ENCODE results near the gene OR1I1. TPM values are rescaled to one million over a fixed set of nuclear protein-coding genes. Genes with fewer than 3 reads are reported as not detected.

Gene OR1I1
- total RNA-seq, 1 experiment from 2014 or later, result not detected

- Histone ChIP-seq H3K27me3 (ENCODE audit: control insufficient read depth, insufficient read depth, low read length) (no peaks in the 10 kb centered on the region), H3K36me3 (replicated peaks; ENCODE audit: control insufficient read depth, insufficient read depth, low read length) (peaks cover 39% of the 10 kb centered on the region), H3K4me3 (ENCODE audit: insufficient read depth, low read depth, low read length) (no peak overlapping the region)
- DNase-seq, result no peak
These were observed 36.2 kb downstream of the OR1I1 start for GRCh38 chr19:15118248-15118647.

- DNase-seq, result peak; percentile 28
- Histone ChIP-seq H3K27me3 (ENCODE audit: control insufficient read depth, insufficient read depth, low read length) (no peaks in the 10 kb centered on the region), H3K4me3 (ENCODE audit: insufficient read depth, low read depth, low read length) (no peak overlapping the region), H3K36me3 (replicated peaks; ENCODE audit: control insufficient read depth, insufficient read depth, low read length) (peaks cover 39% of the 10 kb centered on the region)
These were observed 36.9 kb downstream of the OR1I1 start for GRCh38 chr19:15118789-15119494.

DNA sequence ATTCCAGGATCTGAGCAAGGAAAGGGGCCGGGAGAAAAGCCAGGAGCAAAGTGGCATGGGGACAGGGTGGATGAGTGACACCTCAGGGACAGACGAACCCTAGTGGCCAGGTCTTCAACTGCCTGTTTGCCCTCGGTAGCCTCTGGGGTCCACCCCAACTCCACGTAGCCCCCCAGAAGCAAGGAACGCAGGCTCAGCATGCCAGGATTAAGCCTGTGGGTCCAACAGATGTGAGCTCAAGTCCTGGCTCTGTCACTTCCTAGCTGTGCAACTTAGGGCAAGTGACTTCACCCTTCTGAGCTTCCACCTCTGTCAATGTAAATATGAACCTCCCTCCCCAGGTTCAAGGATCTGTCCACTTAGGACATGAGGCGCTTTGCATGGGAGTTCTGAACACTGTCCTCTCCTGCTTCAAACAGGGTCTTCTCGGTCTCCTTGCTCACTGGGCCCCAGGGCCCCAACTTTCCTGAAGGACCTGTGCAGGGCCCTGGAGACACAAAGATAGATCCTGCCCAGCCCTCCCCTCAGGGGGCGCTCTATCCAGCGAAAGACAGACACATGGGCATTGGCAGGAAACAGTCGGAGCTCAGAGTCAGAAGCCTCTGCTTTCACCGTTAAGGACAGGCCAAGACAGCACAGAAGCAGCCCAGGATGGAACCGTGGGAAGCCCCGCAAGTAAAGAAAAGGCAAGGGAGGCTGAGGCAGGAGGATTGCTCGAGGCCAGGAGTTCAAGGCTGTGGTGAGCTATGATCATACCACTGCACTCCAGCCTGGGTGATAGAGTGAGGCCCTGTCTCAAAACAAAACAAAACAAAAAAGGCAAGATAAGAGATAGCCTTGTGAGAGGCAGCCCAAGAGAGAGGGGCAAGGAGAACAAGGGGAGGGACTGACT lies 38.4 kb downstream of the OR1I1 start:
- H3K36me3 ChIP-seq (replicated peaks; ENCODE audit: control insufficient read depth, insufficient read depth, low read length), result peaks cover 34% of the 10 kb centered on the region
- no peaks in the 10 kb centered on the region for H3K27me3 ChIP-seq (ENCODE audit: control insufficient read depth, insufficient read depth, low read length)
- H3K4me3 ChIP-seq (ENCODE audit: insufficient read depth, low read depth, low read length), result no peak overlapping the region
- peak; percentile 71 for DNase-seq

DNA sequence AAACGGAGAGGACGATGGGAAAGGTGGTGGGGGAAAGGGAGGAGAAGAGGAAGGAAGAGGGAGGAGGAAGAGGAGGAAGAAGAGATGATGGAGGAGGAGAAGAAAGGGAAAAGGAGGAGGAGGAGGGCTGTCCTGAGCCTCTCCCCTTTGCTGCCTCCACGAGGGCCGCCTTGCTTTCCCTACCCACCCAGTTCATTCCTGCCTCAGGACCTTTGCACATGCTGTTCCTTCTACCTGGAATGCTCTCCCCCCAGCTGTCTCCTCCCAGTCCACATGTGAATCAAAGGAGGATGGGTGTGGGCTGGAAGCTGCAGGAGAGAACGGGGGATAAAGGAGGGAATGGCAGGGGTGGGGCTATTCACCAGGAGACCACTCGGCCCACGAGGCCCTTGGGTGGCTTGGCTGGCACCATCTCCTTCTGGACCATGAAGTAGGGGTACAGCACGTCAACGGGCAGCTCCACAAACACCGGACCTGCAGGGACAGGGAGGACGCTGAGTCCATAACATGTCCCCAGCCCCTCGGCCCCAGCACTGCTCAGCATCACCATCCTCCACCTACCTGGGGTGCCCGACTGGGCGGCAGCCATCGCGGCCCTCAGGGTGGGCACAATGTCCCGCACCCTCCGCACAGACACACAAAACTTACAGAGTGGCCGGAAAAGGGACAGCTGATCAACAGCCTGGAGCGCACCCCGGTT lies 40.5 kb downstream of the OR1I1 start:
- no peak overlapping the region for H3K4me3 ChIP-seq (ENCODE audit: insufficient read depth, low read depth, low read length)
- DNase-seq, result peak; percentile 28
- H3K36me3 ChIP-seq (replicated peaks; ENCODE audit: control insufficient read depth, insufficient read depth, low read length), result peaks cover 26% of the 10 kb centered on the region
- H3K27me3 ChIP-seq (ENCODE audit: control insufficient read depth, insufficient read depth, low read length), result no peaks in the 10 kb centered on the region

DNA sequence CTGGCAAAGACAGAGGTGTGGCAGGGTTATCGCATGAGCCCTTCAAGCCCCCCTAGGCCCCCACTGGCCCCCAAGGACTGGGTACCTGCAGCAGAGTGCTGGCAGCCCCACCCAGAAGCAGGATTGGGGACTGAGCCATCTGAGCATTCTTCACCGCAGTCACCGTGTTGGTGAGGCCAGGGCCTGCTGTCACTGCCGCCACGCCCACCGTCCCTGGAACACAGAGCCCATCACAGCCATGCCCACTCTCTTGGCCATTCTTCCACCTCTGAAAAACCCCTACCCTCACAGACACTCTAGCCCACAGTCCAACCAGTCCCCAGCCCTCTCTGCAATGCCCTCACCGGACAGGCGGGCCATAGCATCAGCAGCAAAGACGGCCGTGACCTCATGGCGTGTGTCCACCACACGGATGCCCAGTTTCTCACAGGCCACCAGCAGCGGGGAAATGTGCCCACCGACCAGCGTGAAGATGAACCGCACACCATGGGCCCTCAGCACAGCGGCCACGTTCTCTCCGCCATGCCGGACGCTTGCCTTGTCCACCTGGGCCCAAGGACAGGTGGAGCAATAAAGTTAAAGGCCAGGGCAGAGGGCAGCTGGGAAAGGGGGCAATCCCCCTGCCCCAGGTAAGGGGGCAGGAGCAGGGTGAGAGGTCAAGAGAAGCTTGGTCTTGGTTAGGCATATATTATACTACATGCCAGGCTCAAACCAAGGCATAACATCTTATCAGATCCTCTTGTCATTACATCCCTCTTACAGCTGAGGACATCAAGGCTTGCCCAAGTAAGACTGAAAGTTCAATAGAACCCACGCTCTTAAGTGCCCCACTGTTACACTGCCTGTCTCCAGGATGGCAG lies 41.2 kb downstream of the OR1I1 start:
- no peaks in the 10 kb centered on the region; the same call in 1 of the 2 replicates for H3K27me3 ChIP-seq (ENCODE audit: control insufficient read depth, insufficient read depth, low read length)
- DNase-seq, result no peak
- H3K36me3 ChIP-seq (replicated peaks; ENCODE audit: control insufficient read depth, insufficient read depth, low read length), result peaks cover 21% of the 10 kb centered on the region
- H3K4me3 ChIP-seq (ENCODE audit: insufficient read depth, low read depth, low read length), result no peak overlapping the region

DNA sequence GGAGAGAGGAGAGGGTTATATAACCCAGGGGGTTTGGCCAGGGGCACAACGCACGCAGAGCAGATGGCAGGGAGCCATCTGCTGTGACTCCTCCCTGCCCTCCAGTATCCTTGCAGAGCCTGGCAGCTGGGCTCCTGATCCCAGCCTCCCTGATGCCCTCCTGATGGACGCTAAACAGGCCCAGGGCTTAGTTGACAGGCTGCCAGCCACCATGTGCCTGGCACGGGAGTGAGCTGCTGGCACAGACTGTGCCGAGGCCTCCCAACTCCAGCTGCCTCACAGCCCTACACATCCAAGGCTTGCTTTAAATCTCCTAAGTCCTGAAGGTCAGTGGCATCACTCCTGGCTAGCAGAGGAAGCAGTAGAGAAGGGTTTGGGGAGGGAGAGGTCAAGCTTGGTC lies 41.9 kb downstream of the OR1I1 start:
- Histone ChIP-seq H3K4me3 (ENCODE audit: insufficient read depth, low read depth, low read length) (no peak overlapping the region), H3K36me3 (replicated peaks; ENCODE audit: control insufficient read depth, insufficient read depth, low read length) (peaks cover 17% of the 10 kb centered on the region), H3K27me3 (ENCODE audit: control insufficient read depth, insufficient read depth, low read length) (no peaks in the 10 kb centered on the region; the same call in 1 of the 2 replicates)
- DNase-seq, result peak; percentile 30

- Histone ChIP-seq H3K4me3 (ENCODE audit: insufficient read depth, low read depth, low read length) (peak overlapping the region; percentile 79), H3K36me3 (replicated peaks; ENCODE audit: control insufficient read depth, insufficient read depth, low read length) (peaks cover 12% of the 10 kb centered on the region), H3K27me3 (ENCODE audit: control insufficient read depth, insufficient read depth, low read length) (no peaks in the 10 kb centered on the region; the same call in 1 of the 2 replicates)
- peak; percentile 93 for DNase-seq
These were observed 42.7 kb downstream of the OR1I1 start for GRCh38 chr19:15124572-15125231.

- H3K36me3 ChIP-seq (replicated peaks; ENCODE audit: control insufficient read depth, insufficient read depth, low read length), result peaks cover 6% of the 10 kb centered on the region
- peak overlapping the region; percentile 79 for H3K4me3 ChIP-seq (ENCODE audit: insufficient read depth, low read depth, low read length)
- no peaks in the 10 kb centered on the region; the same call in 1 of the 2 replicates for H3K27me3 ChIP-seq (ENCODE audit: control insufficient read depth, insufficient read depth, low read length)
- DNase-seq, result peak; percentile 100
These were observed 43.4 kb downstream of the OR1I1 start for GRCh38 chr19:15125232-15126067.

DNA sequence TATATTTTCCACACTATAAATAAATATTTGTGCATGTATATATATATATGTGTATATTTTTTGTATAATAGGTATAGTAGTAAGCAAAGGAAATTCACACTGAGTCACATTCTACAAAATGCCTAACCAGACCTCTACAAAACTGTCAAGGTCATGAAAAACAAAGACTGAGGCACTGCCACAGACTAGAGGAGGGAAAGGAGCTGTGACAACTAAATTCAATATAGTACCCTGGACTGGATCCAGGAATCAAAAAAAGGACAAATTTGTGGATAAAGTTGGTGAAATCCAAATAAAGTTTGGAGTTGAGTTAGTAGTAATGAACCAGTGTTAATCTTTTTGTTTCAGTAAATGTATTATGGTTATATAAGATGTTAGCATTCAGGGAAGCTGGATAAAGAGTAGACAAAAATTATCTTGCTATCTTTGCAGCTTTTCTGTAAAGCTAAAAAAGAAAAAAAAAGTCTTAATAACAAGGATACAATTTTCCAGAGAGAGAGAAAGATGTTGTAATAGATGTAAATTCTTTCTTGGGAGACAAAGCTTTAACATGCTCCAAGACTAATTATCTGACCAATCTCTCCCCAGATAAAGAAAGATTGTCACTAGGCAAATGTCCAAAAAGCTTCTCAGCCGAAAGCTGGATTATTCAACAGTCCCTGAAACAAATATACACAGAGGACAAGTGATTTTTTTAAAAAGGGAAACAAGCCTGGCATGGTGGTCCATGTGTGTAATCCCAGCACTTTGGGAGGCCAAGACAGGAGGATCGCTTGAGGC lies 44.3 kb downstream of the OR1I1 start:
- peak overlapping the region; percentile 27 for H3K4me3 ChIP-seq (ENCODE audit: insufficient read depth, low read depth, low read length)
- no peaks in the 10 kb centered on the region; the same call in 1 of the 2 replicates for H3K27me3 ChIP-seq (ENCODE audit: control insufficient read depth, insufficient read depth, low read length)
- no peak for DNase-seq
- peaks cover 6% of the 10 kb centered on the region for H3K36me3 ChIP-seq (replicated peaks; ENCODE audit: control insufficient read depth, insufficient read depth, low read length)

DNA sequence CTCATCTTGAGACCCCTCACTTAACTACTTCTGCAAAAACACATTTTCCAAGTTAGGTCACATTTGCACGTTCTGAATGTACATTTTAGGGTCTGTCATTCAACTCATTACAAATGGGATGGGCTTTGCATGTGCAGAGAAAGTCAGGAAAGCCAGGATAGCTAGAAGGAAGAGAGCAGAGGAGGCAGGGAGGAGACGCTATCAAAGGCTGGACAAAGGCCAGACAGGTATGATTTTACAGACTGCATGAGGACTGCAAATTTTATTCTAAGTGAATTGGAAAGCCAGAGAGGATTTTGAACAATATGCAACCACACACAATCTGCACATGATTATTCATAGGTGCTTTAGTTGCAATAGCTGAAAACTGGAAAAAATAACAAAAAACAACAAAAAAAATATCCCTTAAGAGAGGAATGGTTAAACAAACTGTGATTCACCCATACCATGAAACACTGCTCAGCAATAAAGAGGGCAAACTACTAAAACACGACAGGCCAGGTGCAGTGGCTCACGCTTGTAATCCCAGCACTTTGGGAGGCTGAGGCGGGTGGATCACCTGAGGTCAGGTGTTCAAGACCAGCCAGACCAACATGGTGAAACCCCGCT lies 46.3 kb downstream of the OR1I1 start:
- H3K27me3 ChIP-seq (ENCODE audit: control insufficient read depth, insufficient read depth, low read length), result no peaks in the 10 kb centered on the region; the same call in 1 of the 2 replicates
- DNase-seq, result no peak

GRCh38 chr19:15129856-15130585 lies 48.0 kb downstream of the OR1I1 start:
- no peaks in the 10 kb centered on the region for H3K36me3 ChIP-seq (replicated peaks; ENCODE audit: control insufficient read depth, insufficient read depth, low read length)
- DNase-seq, result no peak
- no peak overlapping the region for H3K4me3 ChIP-seq (ENCODE audit: insufficient read depth, low read depth, low read length)
- H3K27me3 ChIP-seq (ENCODE audit: control insufficient read depth, insufficient read depth, low read length), result no peaks in the 10 kb centered on the region; the same call in 1 of the 2 replicates

More for the DNA sequence above, 46.3 kb downstream of the OR1I1 start:
- no peak overlapping the region for H3K4me3 ChIP-seq (ENCODE audit: insufficient read depth, low read depth, low read length)
- H3K36me3 ChIP-seq (replicated peaks; ENCODE audit: control insufficient read depth, insufficient read depth, low read length), result peaks cover 2% of the 10 kb centered on the region; the same call in 1 of the 2 replicates

All from H7 (cell line).